Stomach smooth muscle (tissue), 2 donors: ENCODE measurements around the gene DAPK2.
"Not testable (repeated sequence)": the region's sequence is repeated elsewhere in the genome, so short reads cannot be mapped to it uniquely, and the experiment has no call there.

Experiments used
- H3K27ac ChIP-seq: one replicate; pipeline ENCODE4 v1.7.0; 2013; ENCODE audit warnings: mild to moderate bottlenecking, low read length, inconsistent platforms
- H3K27me3 ChIP-seq, 2 donors: one replicate each; pipeline ENCODE4 v1.7.0; 2013; ENCODE audit warnings: low read length in 2 of 2; ENCODE audit not compliant: insufficient read depth in 2 of 2, control insufficient read depth in 1 of 2
- H3K36me3 ChIP-seq, 2 donors: one replicate each; pipeline ENCODE4 v1.7.0; 2013; ENCODE audit warnings: low read length in 2 of 2; ENCODE audit not compliant: control insufficient read depth in 2 of 2, insufficient read depth in 2 of 2
- H3K4me1 ChIP-seq: one replicate; pipeline ENCODE4 v1.7.0; 2013; ENCODE audit warnings: low read length; ENCODE audit not compliant: control insufficient read depth, insufficient read depth
- H3K4me3 ChIP-seq, 2 donors: one replicate each; pipeline ENCODE4 v1.7.0; 2013; ENCODE audit warnings: low read length in 2 of 2
- H3K9ac ChIP-seq, 2 donors: one replicate each; pipeline ENCODE4 v1.7.0; 2013; ENCODE audit warnings: low read length in 2 of 2, mild to moderate bottlenecking in 1 of 2
- H3K9me3 ChIP-seq, 2 donors: one replicate each; pipeline ENCODE4 v1.7.0; 2013; ENCODE audit warnings: low read length in 2 of 2; ENCODE audit not compliant: control insufficient read depth in 2 of 2
- donor health status: healthy.
- donor health status: Pancreatic carcinoma.

The DAPK2 gene

DNA sequence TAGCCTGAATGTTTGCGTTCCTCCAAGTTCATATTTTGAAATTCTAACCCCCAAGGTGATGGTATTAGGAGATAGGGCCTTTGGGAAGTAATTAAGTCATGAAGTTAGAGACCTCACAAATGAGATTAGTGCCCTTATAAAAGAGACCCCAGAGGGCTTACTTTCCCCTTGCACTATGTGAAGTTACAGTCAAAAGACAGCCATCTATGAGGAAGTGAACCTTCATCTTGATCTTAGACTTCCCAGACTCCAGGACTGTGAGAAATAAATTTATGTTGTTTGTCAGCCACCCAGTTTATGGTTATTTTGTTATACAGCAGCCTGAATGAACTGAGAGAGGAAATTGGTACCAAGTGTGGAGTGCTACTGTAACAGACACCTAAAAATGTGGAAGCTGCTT is 74.4 kb downstream of the DAPK2 start:
- H3K36me3 ChIP-seq, result no peaks in the 10 kb centered on the region
- H3K4me1 ChIP-seq, result no peaks in the 10 kb centered on the region
- no peak overlapping the region for H3K27ac ChIP-seq
- H3K9me3 ChIP-seq, result no peaks in the 10 kb centered on the region
- H3K27me3 ChIP-seq, result no peaks in the 10 kb centered on the region
- H3K9ac ChIP-seq, result no peak overlapping the region
- H3K4me3 ChIP-seq, result no peak overlapping the region

DNA sequence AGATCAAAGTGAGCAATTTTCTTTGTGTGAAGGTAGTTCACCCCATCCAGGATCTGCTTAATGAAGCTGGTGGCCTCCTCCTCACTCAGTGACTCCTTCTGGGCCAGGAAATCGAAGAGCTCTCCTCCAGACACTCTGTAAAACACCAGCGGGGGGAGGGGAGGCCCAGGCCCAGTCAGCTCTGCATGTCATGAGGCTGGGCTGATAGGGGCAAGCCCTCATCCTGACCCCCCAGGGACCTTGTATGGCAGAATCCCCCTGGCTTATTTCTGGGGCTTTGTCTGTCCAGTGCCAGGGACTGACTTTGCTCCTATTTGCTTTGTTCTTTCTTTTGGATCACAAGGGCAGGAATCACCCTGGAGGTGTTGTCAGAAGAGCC is 74.9 kb downstream of the DAPK2 start:
- Histone ChIP-seq H3K4me3 (no peak overlapping the region), H3K9me3 (no peaks in the 10 kb centered on the region), H3K27ac (no peak overlapping the region), H3K4me1 (no peaks in the 10 kb centered on the region), H3K36me3 (no peaks in the 10 kb centered on the region), H3K9ac (no peak overlapping the region), H3K27me3 (no peaks in the 10 kb centered on the region)

DNA sequence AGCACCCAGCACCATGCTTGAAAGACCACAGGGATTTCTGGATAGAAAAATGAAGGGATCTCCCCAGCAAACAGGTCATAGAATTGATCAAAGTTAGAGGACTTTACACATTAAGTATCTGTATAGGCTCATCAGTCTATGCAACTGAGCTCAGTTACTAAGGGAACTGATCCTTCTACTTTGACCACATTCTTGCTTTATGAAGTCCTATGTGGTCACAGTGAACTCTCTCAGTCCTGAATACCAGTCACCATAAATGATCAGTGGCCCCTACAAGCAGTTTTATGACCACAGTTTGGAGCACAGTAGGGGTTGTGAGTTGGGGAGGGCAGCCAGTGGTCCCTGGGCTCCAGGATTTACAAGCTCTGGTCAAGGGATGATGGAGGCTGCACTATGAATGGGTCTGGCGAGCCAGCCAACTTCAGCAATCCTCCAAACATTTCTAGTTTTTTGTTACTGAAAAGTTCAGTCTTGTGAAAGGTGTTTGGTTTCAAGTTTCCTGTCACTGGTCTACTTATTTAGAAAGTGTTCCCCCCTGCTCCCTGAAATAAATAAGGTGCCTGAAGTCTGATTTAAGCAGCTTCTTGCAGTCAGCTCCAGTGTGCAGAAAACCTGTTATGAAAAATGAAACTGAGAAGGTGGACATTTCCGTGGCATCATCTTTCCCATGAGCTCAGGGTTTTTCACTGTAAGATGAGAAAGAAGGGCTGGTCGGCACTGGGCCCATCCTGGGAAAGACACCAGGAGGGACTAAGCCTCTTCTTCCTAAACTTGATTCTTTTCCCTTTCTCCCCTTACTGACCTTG is 75.5 kb downstream of the DAPK2 start:
- Histone ChIP-seq H3K27me3 (no peaks in the 10 kb centered on the region), H3K27ac (no peak overlapping the region), H3K9ac (no peak overlapping the region), H3K9me3 (no peaks in the 10 kb centered on the region), H3K4me1 (no peaks in the 10 kb centered on the region), H3K4me3 (no peak overlapping the region), H3K36me3 (no peaks in the 10 kb centered on the region)

DNA sequence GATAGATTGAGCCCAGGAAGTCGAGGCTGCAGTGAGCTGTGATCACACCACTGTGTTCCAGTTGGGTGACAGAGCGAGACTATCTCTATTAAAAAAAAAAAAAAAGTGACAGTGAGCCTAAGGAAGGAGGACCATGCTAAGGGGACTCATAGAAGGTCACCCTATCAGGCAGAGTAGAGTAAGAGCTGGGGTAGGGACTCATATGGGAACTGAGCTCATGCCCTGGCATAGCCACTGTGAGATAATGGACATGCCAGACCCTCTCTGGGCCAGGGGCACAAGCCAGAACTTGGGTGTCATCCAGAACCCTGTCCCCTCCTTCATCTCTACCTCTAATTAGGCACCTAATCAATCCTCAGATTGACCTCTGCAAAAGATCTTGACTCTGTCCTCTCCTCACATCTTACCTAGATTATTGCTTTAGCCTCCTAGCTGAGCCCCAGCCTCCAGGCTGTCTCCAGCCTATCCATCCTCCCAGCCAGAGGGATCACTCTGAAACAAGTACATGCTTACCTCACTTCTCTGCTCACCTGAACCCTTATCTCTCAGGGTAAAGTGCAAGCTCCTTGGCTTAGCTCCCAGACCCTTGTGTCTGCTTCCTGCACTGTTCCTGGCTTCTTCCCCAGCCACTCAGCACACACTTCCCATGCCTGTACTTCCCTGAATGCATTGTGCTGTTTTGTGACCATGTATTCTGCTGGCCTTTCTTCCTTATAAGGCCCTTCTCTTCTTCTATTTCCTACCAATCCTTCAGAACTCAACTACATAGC is 76.4 kb downstream of the DAPK2 start:
- Histone ChIP-seq H3K36me3 (no peaks in the 10 kb centered on the region), H3K9ac (no peak overlapping the region), H3K4me3 (no peak overlapping the region), H3K27me3 (no peaks in the 10 kb centered on the region), H3K9me3 (no peaks in the 10 kb centered on the region), H3K4me1 (no peaks in the 10 kb centered on the region), H3K27ac (no peak overlapping the region)

DNA sequence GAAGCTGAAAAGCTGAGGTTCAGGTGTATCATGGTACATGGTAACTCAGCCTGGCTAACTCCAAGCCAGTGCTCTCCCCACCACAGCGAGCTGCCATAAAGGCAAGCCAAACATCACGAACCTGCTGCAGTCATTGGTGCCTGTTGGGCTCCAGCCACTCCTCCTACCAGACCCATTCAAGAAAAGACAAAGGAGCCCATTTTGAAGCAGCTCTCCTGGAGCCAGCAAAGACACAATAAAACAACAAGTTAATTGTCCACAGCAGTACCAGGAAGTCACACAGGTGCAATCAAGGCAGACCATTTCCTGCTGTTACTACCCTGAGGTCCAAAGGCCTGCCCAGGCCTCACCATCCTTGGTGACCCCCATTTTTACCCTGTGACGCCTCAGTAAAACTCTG is 77.6 kb downstream of the DAPK2 start:
- H3K9me3 ChIP-seq, result no peaks in the 10 kb centered on the region
- H3K4me3 ChIP-seq, result no peak overlapping the region
- no peaks in the 10 kb centered on the region for H3K36me3 ChIP-seq
- no peak overlapping the region for H3K27ac ChIP-seq
- no peak overlapping the region for H3K9ac ChIP-seq
- H3K4me1 ChIP-seq, result no peaks in the 10 kb centered on the region
- no peaks in the 10 kb centered on the region for H3K27me3 ChIP-seq

DNA sequence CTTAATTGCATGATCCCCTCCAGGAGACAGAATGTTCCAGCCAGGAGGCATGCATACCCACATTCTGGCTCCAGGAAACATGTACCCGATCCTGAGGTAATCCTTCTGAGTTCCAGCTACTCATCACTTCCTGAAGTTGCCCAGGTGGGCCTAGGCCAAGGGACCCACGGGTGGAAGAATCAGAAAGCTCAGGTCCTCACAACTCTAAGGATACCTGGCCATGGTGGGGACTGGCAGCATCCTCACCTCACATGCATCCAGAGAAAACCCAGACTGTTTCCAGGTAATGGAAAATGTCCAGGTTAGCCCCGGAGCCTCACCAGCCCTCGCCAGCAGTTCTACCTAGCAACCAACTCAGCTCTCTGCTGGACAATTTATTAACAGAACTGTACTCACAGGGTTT is 78.2 kb downstream of the DAPK2 start:
- no peak overlapping the region for H3K9ac ChIP-seq
- no peaks in the 10 kb centered on the region for H3K9me3 ChIP-seq
- H3K4me1 ChIP-seq, result no peaks in the 10 kb centered on the region
- H3K27ac ChIP-seq, result no peak overlapping the region
- H3K36me3 ChIP-seq, result no peaks in the 10 kb centered on the region
- H3K4me3 ChIP-seq, result no peak overlapping the region
- H3K27me3 ChIP-seq, result no peaks in the 10 kb centered on the region

DNA sequence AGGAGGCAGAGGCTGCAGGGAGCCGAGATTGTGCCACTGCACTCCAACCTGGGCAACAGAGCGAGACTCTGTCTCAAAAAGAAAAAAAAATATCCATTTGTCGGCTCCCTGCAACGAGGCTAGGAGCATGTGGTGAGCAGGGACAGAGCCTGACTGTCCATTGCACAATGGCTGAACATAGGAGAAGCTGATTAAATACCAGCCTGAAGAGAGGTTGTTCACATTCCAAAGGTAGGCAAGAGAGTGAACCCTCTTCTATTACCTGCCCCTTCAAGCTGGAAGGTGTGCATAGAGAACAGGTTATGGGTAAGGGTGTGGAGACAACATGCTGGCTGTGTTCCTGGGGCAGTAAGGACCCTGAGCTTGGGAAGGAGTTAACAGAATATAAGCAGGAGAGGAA is 78.7 kb downstream of the DAPK2 start:
- Histone ChIP-seq H3K4me3 (no peak overlapping the region), H3K4me1 (no peaks in the 10 kb centered on the region), H3K9me3 (no peaks in the 10 kb centered on the region), H3K36me3 (no peaks in the 10 kb centered on the region), H3K27me3 (no peaks in the 10 kb centered on the region), H3K9ac (no peak overlapping the region), H3K27ac (no peak overlapping the region)

DNA sequence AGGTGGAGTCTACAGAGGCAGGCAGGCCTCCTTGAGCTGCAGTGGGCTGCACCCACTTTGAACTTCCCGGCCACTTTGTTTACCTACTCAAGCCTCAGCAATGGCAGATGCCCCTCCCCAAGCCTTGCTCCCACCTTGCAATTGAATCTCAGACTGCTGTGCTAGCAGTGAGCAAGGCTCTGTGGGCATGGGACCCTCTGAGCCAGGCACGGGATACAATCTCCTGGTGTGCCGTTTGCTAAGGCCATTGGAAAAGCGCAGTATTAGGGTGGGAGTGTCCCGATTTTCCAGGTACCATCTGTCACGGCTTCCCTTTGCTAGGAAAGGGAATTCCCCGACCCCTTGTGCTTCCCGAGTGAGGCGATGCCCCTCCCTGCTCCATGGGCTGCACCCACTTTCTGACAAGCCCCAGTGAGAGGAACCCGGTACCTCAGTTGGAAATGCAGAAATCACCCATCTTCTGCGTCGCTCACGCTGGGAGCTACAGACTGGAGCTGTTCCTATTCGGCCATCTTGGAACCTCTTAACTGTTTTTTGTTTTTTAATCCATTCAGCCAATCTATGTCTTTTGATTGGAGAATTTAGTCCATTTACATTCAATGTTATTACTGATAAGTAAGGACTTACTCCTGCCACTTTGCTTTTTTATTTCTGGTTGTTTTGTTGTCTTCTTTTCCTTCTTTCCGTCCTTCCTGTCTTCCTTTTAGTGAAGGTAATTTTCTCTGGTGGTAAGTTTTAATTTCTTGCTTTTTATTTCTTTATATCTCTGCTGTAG is 83.2 kb downstream of the DAPK2 start:
- not testable (repeated sequence) for H3K27me3 ChIP-seq, H3K9me3 ChIP-seq, H3K4me1 ChIP-seq, H3K4me3 ChIP-seq, H3K27ac ChIP-seq, H3K9ac ChIP-seq, H3K36me3 ChIP-seq

DNA sequence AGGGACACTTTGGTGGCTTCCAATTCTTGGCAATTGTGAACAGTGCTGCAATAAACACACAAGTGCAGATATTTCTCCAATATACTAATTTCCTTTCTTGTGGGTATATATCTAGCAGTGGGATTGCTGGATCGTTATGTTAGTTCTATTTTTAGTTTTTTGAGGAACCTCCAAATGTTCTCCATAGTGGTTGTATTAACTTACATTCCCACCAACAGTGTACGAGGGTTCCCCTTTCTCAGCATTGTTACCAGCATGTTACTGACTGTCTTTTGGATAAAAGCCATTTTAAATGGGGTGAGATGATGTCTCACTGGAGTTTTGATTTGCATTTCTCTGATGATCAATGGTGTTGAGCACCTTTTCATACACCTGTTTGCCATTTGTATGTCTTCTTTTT is 92.8 kb downstream of the DAPK2 start:
- Histone ChIP-seq H3K36me3 (no peaks in the 10 kb centered on the region), H3K9me3 (no peaks in the 10 kb centered on the region), H3K27ac (no peak overlapping the region), H3K4me3 (no peak overlapping the region), H3K9ac (no peak overlapping the region), H3K4me1 (no peaks in the 10 kb centered on the region), H3K27me3 (no peaks in the 10 kb centered on the region)

DNA sequence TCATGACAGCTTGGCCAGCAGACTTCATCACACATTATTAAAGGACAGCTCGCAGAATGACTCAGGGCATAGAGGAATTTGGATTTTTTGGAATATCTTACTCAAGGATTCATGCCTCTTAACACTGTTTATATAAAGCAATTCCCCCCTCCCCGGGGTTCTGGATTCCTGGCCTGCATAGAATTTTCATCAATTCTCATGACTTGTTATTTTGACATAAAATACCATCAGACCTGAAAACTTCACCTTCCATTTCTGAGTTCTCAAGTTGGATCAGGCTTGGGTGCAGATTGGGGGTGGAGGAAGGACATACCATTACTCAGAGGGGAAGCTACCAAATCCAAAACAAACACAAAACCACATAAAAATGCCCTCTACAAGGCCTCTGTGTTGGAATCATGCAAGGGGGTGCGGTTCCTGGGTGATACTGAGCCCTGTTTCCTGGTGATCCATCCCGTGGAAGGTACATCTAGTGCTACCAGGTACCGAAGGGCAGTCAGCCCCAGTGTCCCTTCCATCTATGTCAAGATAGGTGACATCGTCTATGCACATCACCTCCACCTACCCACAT is 95.3 kb downstream of the DAPK2 start:
- no peaks in the 10 kb centered on the region for H3K4me1 ChIP-seq
- no peak overlapping the region for H3K27ac ChIP-seq
- H3K4me3 ChIP-seq, result no peak overlapping the region
- no peaks in the 10 kb centered on the region for H3K36me3 ChIP-seq
- H3K9me3 ChIP-seq, result no peaks in the 10 kb centered on the region
- no peaks in the 10 kb centered on the region for H3K27me3 ChIP-seq
- H3K9ac ChIP-seq, result no peak overlapping the region
